ENCODE data around the gene TAS2R41.

DNA sequence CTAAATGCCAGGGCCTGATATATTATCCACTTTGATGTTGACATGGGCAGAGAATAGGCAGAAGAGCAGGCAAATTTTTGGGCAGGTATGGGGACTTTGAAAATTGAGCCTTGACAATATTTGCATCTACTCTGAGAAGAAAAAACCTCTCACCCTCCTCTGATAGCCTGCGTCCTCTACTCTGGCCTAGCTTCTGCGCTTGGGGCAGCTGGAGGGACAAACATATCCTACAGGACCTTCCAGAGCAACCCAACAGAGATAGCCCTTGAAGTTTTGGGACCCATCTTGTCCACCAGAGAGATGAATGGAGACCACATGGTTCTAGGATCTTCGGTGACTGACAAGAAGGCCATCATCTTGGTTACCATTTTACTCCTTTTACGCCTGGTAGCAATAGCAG lies 34.5 kb upstream of the TAS2R41 start, which contains the start of gene TAS2R60:
- TF ChIP-seq, protein P1, sequence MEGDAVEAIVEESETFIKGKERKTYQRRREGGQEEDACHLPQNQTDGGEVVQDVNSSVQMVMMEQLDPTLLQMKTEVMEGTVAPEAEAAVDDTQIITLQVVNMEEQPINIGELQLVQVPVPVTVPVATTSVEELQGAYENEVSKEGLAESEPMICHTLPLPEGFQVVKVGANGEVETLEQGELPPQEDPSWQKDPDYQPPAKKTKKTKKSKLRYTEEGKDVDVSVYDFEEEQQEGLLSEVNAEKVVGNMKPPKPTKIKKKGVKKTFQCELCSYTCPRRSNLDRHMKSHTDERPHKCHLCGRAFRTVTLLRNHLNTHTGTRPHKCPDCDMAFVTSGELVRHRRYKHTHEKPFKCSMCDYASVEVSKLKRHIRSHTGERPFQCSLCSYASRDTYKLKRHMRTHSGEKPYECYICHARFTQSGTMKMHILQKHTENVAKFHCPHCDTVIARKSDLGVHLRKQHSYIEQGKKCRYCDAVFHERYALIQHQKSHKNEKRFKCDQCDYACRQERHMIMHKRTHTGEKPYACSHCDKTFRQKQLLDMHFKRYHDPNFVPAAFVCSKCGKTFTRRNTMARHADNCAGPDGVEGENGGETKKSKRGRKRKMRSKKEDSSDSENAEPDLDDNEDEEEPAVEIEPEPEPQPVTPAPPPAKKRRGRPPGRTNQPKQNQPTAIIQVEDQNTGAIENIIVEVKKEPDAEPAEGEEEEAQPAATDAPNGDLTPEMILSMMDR (IDR thresholded peaks at IDR 0.05): no peak
- TF ChIP-seq POLR2A (IDR thresholded peaks at IDR 0.05): no peak
